ENCODE data around the gene CHSY1. TPM values are rescaled to one million over a fixed set of nuclear protein-coding genes. Genes with fewer than 3 reads are reported as not detected.

Gene CHSY1
- total and polyA plus RNA-seq, 2 of the 4 experiments (the other 2 are of a cell fraction), result 40.9 to 53.2 TPM

- Histone ChIP-seq H2BK20ac (ENCODE audit: low read depth, low read length) (no peak overlapping the region), H3K9me3 (ENCODE audit: control insufficient read depth, insufficient read depth, low read length) (no peaks in the 10 kb centered on the region), H4K5ac (ENCODE audit: low read depth, low read length) (no peak overlapping the region), H3K56ac (ENCODE audit: extremely low read depth, insufficient read depth, low read length) (no peak overlapping the region), H3K4me1 (ENCODE audit: control insufficient read depth, insufficient read depth, low read length) (peaks cover 10% of the 10 kb centered on the region), H3K14ac (replicated peaks; ENCODE audit: low read depth, low read length) (no peak overlapping the region), H2AK5ac (ENCODE audit: low read depth, low read length) (peak overlapping the region; percentile 43; the same call in 1 of the 2 replicates), H2BK5ac (ENCODE audit: low read depth, low read length, poor library complexity, severe bottlenecking) (no peak overlapping the region), H2BK15ac (ENCODE audit: low read depth, low read length) (no peak overlapping the region; the same call in 2 of the 3 replicates), H3K4ac (ENCODE audit: low read depth, low read length) (no peak overlapping the region; the same call in 1 of the 2 replicates), H3K79me1 (ENCODE audit: low read depth in 1 of 2, low read length in 2 of 2) (no peaks in the 10 kb centered on the region), H4K20me1 (ENCODE audit: insufficient read depth, low read length) (no peaks in the 10 kb centered on the region), H3K4me3 (ENCODE audit: insufficient read depth, low read depth, low read length) (no peak overlapping the region), H2BK120ac (ENCODE audit: low read depth, low read length) (no peak overlapping the region), H3K27me3 (ENCODE audit: control insufficient read depth, insufficient read depth, low read length) (no peaks in the 10 kb centered on the region), H3K18ac (ENCODE audit: low read depth, low read length) (no peak overlapping the region), H2AFZ (replicated peaks; ENCODE audit: low read length, poor library complexity) (no peak overlapping the region), H3K9me1 (ENCODE audit: insufficient read depth, low read length) (no peaks in the 10 kb centered on the region; the same call in none of the 2 replicates), H4K91ac (ENCODE audit: insufficient read depth, low read depth, low read length) (no peak overlapping the region), H2AK9ac (replicated peaks; ENCODE audit: low read depth, low read length, poor library complexity) (no peak overlapping the region), H3K9ac (ENCODE audit: low read depth, low read length) (no peak overlapping the region), H3K27ac (ENCODE audit: insufficient read depth, low read length) (no peak overlapping the region), H3K23ac (ENCODE audit: low read depth, low read length) (no peak overlapping the region), H4K8ac (ENCODE audit: low read depth in 2 of 2, low read length in 2 of 2) (no peak overlapping the region), H3K36me3 (ENCODE audit: control insufficient read depth, insufficient read depth, low read length) (no peaks in the 10 kb centered on the region), H3K4me2 (ENCODE audit: low read depth, low read length) (no peak overlapping the region)
- DNase-seq (no peak), ATAC-seq (ENCODE audit: low read depth) (no peak)
- TF ChIP-seq FOS (IDR thresholded peaks at IDR 0.05; ENCODE audit: low read depth, low read length) (no peak), RAD21 (IDR thresholded peaks at IDR 0.05; ENCODE audit: low read length) (no peak), RFX5 (IDR thresholded peaks at IDR 0.05; ENCODE audit: low read depth, low read length) (no peak), MAFK (IDR thresholded peaks at IDR 0.05; ENCODE audit: low read depth, low read length) (no peak), BHLHE40 (IDR thresholded peaks at IDR 0.05; ENCODE audit: low read depth, low read length) (no peak), MXI1 (IDR thresholded peaks at IDR 0.05; ENCODE audit: borderline replicate concordance, low read depth, low read length) (no peak), CEBPB (IDR thresholded peaks at IDR 0.05; ENCODE audit: low read depth, low read length) (no peak), ELK1 (IDR thresholded peaks at IDR 0.05; ENCODE audit: borderline replicate concordance, low read depth, low read length) (no peak), CTCF (conservative IDR thresholded peaks at IDR 0.05; ENCODE audit: low read depth, low read length) (no peak), NFE2L2 (IDR thresholded peaks at IDR 0.05; ENCODE audit: low read depth, low read length) (no peak), POLR2A (IDR thresholded peaks at IDR 0.05; ENCODE audit: low read depth, low read length) (no peak), MAZ (IDR thresholded peaks at IDR 0.05; ENCODE audit: borderline replicate concordance, low read depth, low read length) (no peak), USF2 (IDR thresholded peaks at IDR 0.05; ENCODE audit: low read depth, low read length) (no peak)
- CTCF ChIA-PET, result no interaction called here
- WGBS, 2 experiments (ENCODE audit: extremely low coverage in 2 of 2, insufficient read length in 1 of 2), result 89% methylated on average over 14 of the region's 14 CpGs; no CpG with 5 or more reads in 1 of the 2 experiments
- dilution Hi-C loops (cut with HindIII; ENCODE audit: low sequenced_read_pairs, unreplicated experiment) (no loop called here), intact Hi-C loops (cut with micrococcal nuclease) (no loop called here), in situ Hi-C loops (cut with MboI; ENCODE audit: low sequenced_read_pairs) (no loop called here)
- BruUV-seq (replicated peaks), result no TSS peak
- POLR2A ChIA-PET (ENCODE audit: unreplicated experiment), result no interaction called here
Measured at GRCh38 chr15:101135532-101136166, 116.2 kb downstream of the CHSY1 start.
